Activated CD8-positive, alpha-beta memory T cell treated with anti-CD3 and anti-CD28 coated beads, Interleukin-2, amount 10 ng/mL, durations not matched to agents 7 days and 5 days (primary cell): ENCODE results near the gene BPI. TPM values are rescaled to one million over a fixed set of nuclear protein-coding genes. Genes with fewer than 3 reads are reported as not detected.
"Not testable (repeated sequence)": the region's sequence is repeated elsewhere in the genome, so short reads cannot be mapped to it uniquely, and the experiment has no call there.

ENCODE experiments used
- ATAC-seq: fragments of 150-1000 bp; cut with Tn5 transposase; one replicate; pipeline ENCODE4 v1.10.0; 2021; ENCODE audit warnings: moderate library complexity
- CTCF ChIA-PET: fragments of 350-600 bp; sonication (Branson Sonifier 250); formaldehyde crosslinking; loops from one replicate; lab custom pipeline; 2021; ENCODE audit warnings: antibody characterized with exemption; lab: Charles Lee
- DNase-seq: peaks from one replicate; pipeline ENCODE4 v3.0.0-alpha.2; 2020
- H3K27ac Mint-ChIP-seq: one replicate; pipeline ENCODE4 v1.8.0; 2021; ENCODE audit warnings: mild to moderate bottlenecking, mixed read lengths
- H3K27me3 Mint-ChIP-seq: one replicate; pipeline ENCODE4 v1.8.0; 2021; ENCODE audit warnings: mixed read lengths
- H3K36me3 Mint-ChIP-seq: one replicate; pipeline ENCODE4 v1.8.0; 2021; ENCODE audit warnings: mild to moderate bottlenecking, mixed read lengths
- H3K4me1 Mint-ChIP-seq: one replicate; pipeline ENCODE4 v1.8.0; 2021; ENCODE audit warnings: mixed read lengths
- H3K4me3 Mint-ChIP-seq: one replicate; pipeline ENCODE4 v1.8.0; 2021; ENCODE audit warnings: mild to moderate bottlenecking, moderate library complexity, mixed read lengths
- H3K9me3 Mint-ChIP-seq: one replicate; pipeline ENCODE4 v1.8.0; 2022; ENCODE audit warnings: low read depth, mixed read lengths
- total RNA-seq, 2 experiments: library from RNA; stranded (reverse); gene quantifications; one replicate each; pipeline ENCODE4 v1.2.3, GENCODE V29; 2021

The BPI gene
- total RNA-seq, 2 experiments from 2014 or later: not detected

DNA sequence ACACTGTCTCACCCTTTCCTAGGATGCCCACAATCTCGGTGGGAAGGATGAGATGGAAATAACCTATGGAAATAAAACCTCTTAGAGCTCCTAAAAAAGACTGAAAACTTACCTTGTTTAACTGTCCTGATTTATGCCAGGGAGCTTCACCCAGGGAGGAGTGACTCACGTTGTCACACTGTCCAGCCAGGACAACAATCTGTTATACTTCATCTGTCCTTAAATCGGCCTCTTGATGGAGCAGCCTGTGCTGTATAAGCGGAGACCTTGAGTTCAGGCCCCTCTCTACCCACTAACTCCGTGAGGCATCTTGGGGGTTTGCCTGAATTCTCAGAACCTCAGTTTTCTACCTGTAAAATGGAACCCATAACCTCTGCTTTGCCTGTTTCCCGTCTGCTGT is 34.2 kb upstream of the BPI start:
- CTCF ChIA-PET: no interaction called here
- Mint-ChIP-seq H3K27me3 (peaks cover 29% of the 10 kb centered on the region), H3K36me3 (no peaks in the 10 kb centered on the region), H3K9me3 (no peaks in the 10 kb centered on the region), H3K4me1 (no peaks in the 10 kb centered on the region), H3K4me3 (no peak overlapping the region), H3K27ac (no peak overlapping the region)
- ATAC-seq (no peak), DNase-seq (no peak)

DNA sequence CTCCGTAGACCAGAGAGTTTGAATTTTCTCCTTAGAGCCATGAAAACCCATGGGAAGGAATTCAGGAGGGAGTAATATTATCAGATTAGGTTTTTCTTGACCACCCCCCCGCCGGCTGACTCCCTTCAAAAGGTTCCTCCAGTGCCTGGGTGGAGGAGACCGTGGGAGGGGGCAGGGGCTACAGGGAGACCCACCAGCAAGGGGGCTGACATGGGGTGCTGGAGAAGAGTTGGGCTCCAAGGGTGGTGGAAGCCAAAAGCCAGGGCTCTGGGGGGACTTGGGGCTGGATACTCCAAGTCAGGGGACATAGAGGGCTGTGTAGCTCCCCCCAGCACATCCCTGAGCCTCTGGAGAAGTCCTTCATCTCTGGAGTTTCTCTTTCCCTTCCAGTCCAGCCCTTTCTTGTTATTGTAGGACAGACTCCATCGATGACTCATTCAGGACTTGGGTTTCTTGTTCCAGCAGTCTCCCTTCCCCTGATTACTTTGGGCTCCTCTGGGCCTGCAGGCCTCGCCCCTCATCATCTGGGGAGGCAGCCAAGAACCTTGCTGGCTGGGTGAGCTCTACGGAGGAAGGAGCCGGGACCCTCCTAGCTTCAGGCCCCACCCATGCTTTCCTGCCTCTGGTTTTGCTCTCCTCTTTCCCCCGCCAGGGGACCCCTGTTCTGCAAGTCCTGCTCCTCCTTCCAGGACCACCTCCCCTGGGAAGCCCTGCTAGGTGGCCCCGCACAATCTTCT is 32.9 kb upstream of the BPI start:
- ATAC-seq (no peak), DNase-seq (no peak)
- Mint-ChIP-seq H3K27me3 (peaks cover 20% of the 10 kb centered on the region), H3K4me1 (no peaks in the 10 kb centered on the region), H3K36me3 (no peaks in the 10 kb centered on the region), H3K27ac (no peak overlapping the region), H3K9me3 (no peaks in the 10 kb centered on the region), H3K4me3 (no peak overlapping the region)
- CTCF ChIA-PET: no interaction called here

DNA sequence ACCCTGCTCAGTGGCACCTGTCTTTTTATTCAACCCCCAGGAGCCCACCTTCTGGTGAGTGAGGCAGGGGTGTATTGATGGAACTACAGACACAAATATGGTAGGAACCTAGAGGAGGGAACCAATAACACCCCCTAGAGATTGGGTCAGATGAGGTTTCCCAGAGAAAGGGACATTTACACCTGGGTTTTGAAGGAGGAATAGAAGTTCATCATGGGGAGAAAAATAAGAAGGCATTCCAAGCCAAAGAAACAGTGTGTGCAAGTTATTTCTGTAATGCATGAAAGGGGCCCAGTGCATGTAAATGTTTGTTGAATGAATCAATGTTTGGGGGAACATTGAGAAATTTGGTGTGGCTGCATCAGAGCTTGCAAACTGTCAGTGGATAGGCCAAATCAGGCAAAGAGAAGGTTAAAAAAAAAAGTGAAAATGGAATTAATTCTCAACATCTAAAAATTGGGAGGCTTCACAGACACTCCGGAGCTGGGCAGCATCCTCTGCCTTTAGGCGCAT is 32.3 kb upstream of the BPI start:
- CTCF ChIA-PET: no interaction called here
- H3K27ac Mint-ChIP-seq: no peak overlapping the region
- H3K4me1 Mint-ChIP-seq: no peaks in the 10 kb centered on the region
- peaks cover 14% of the 10 kb centered on the region for H3K27me3 Mint-ChIP-seq
- no peaks in the 10 kb centered on the region for H3K9me3 Mint-ChIP-seq
- H3K36me3 Mint-ChIP-seq: no peaks in the 10 kb centered on the region
- DNase-seq (no peak), ATAC-seq (no peak)
- H3K4me3 Mint-ChIP-seq: no peak overlapping the region

DNA sequence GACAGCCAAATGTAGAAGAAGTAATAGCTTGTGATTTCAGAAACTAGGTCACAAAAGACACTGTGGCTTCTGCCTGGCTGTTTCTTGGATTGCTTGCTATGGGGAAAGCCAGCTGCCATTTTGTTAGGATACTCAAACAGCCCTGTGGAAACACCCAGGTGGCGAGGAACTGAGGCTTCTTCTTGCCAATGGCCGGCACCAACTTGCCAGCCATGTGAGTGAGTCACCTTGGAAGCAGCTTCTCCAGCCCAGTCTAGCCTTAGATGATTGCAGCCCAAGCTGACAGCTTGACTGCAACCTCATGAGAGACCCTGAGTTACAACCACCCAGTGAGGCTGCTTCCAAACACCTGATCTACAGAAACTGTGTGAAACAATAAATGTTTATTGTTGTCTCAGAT is 31.6 kb upstream of the BPI start:
- H3K9me3 Mint-ChIP-seq: no peaks in the 10 kb centered on the region
- no peak overlapping the region for H3K27ac Mint-ChIP-seq
- ATAC-seq (no peak), DNase-seq (no peak)
- peaks cover 11% of the 10 kb centered on the region for H3K27me3 Mint-ChIP-seq
- H3K36me3 Mint-ChIP-seq: no peaks in the 10 kb centered on the region
- no peak overlapping the region for H3K4me3 Mint-ChIP-seq
- H3K4me1 Mint-ChIP-seq: no peaks in the 10 kb centered on the region
- CTCF ChIA-PET: no interaction called here

DNA sequence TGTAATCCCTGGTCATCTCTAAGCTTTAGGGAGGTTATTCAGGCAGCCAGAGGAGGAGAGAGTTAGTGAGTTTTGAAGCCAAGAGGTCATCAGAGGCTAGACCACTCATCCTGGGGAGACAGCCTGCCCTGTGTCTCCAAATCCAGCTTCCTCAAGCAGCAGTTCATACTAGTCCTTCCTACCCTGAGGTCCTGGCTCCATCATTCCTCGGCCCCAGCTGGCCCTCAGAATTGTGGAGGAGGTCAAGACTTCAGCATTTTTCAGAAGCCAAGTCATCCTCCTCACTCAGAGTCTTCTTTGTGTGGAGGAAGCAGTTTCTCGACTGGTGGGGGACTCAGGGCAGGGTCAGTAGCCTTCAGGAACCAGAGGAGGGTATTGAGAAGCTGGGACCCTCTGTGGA is 31.0 kb upstream of the BPI start:
- H3K36me3 Mint-ChIP-seq: no peaks in the 10 kb centered on the region
- H3K4me1 Mint-ChIP-seq: no peaks in the 10 kb centered on the region
- ATAC-seq (no peak), DNase-seq (no peak)
- CTCF ChIA-PET: no interaction called here
- no peak overlapping the region for H3K27ac Mint-ChIP-seq
- H3K4me3 Mint-ChIP-seq: no peak overlapping the region
- peaks cover 9% of the 10 kb centered on the region for H3K27me3 Mint-ChIP-seq
- no peaks in the 10 kb centered on the region for H3K9me3 Mint-ChIP-seq

DNA sequence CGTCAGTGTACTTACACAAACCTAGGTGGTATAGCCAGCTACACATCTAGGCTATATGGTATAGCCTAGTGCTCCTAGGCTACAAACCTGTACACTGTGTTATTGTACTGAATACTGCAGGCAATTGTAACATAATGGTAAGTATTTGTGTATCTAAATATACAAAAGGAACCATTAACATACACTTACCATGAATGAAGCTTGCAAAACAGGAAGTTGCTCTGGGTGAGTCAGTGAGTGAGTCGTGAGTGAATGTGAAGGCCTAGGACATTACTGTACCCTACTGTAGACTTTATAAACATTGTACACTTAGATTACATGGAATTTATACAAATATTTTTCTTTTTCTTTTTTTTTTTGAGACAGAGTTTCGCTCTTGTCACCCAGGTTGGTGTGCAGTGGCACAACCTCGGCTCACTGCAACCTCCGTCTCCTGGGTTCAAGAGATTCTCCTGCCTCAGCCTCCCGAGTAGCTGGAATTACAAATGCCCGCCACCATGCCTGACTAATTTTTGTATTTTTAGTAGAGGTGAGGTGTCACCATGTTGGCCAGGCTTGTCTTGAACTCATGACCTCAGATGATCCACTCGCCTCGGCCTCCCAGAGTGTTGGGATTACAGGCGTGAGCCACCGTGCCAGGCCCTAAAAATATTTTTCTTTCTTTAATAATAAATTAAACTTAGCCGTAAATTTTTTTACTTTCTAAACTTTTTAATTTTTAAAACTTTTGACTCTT is 28.0 kb upstream of the BPI start:
- peaks cover 4% of the 10 kb centered on the region for H3K27me3 Mint-ChIP-seq
- CTCF ChIA-PET: no interaction called here
- no peak for ATAC-seq
- no peak overlapping the region for H3K27ac Mint-ChIP-seq
- H3K4me1 Mint-ChIP-seq: peaks cover 5% of the 10 kb centered on the region
- H3K9me3 Mint-ChIP-seq: no peaks in the 10 kb centered on the region
- H3K36me3 Mint-ChIP-seq: no peaks in the 10 kb centered on the region
- no peak overlapping the region for H3K4me3 Mint-ChIP-seq
- no peak for DNase-seq

DNA sequence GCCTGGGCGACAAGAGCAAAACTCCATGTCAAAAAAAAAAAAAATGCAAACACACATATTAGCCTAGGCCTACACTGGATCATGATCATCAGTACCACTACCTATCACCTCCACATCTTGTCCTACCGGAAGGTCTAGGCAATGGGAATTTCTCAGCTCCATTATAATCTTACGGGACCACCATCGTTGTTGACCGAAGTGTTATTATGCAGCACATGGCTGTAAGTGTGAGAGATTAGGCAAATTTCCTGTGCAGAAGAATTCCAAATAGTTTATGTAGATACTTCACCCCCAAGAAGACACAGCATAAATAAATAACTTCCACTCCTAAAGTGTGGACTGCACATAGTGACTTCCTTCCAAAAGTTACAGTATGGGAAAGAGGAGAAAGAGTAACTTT is 26.7 kb upstream of the BPI start:
- CTCF ChIA-PET: interaction anchor here (0.7 kb wide), 1 partner anchor 379 kb away, joined by 3 read pairs; no protein-coding TSS in a partner anchor
- Mint-ChIP-seq H3K9me3 (no peaks in the 10 kb centered on the region), H3K27ac (no peak overlapping the region), H3K36me3 (no peaks in the 10 kb centered on the region), H3K4me1 (peaks cover 5% of the 10 kb centered on the region), H3K4me3 (no peak overlapping the region), H3K27me3 (peaks cover 4% of the 10 kb centered on the region)
- DNase-seq: no peak
- no peak for ATAC-seq

DNA sequence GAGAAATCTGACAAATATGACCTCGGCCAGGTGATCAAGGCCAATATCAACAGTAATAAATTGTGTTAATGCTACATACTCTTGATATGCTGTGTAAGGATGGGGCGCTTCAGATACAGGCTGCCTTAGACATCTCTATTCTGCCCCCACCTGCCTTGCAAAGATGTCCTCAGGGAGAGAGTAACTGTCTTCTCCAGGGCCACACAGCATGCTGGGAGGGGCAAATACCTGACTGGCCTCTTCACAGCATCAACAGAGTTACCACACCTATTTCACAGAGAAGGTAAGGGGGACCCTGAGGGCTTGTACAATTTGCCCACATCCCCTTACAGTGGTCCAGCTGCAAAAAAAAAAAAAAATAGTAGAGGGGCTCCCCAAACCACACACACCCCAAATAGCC is 26.3 kb upstream of the BPI start:
- Mint-ChIP-seq H3K27me3 (peaks cover 4% of the 10 kb centered on the region), H3K4me3 (no peak overlapping the region), H3K4me1 (peaks cover 5% of the 10 kb centered on the region), H3K27ac (no peak overlapping the region), H3K9me3 (no peaks in the 10 kb centered on the region), H3K36me3 (no peaks in the 10 kb centered on the region)
- CTCF ChIA-PET: interaction anchor here (0.7 kb wide), 1 partner anchor 380 kb away, joined by 3 read pairs; no protein-coding TSS in a partner anchor
- DNase-seq (no peak), ATAC-seq (no peak)

DNA sequence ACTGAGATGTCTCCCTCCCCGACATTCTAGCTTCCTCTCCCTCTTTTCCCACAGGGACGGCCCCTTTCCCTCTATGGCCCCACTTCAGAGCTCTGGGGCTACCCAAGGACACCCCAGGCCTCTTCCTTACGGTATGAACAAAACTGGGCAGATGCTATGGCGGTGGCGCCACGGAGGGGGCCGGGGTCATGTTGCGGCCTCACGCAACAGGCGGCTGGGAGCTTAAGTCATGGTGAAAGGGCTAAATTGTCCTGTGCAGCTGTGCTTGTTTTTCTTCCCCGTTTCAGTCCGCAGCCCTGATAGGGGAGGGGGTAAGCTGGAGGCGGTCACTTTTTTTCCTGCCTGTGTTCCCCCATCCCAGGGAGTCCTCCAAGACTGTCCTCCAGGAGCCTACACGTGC is 25.8 kb upstream of the BPI start:
- H3K4me3 Mint-ChIP-seq: no peak overlapping the region
- DNase-seq (no peak), ATAC-seq (no peak)
- peaks cover 5% of the 10 kb centered on the region for H3K4me1 Mint-ChIP-seq
- no peaks in the 10 kb centered on the region for H3K9me3 Mint-ChIP-seq
- H3K27me3 Mint-ChIP-seq: peaks cover 4% of the 10 kb centered on the region
- CTCF ChIA-PET: interaction anchor here (0.6 kb wide), 1 partner anchor 110 kb away, joined by 3 read pairs; no protein-coding TSS in a partner anchor
- no peaks in the 10 kb centered on the region for H3K36me3 Mint-ChIP-seq
- no peak overlapping the region for H3K27ac Mint-ChIP-seq

DNA sequence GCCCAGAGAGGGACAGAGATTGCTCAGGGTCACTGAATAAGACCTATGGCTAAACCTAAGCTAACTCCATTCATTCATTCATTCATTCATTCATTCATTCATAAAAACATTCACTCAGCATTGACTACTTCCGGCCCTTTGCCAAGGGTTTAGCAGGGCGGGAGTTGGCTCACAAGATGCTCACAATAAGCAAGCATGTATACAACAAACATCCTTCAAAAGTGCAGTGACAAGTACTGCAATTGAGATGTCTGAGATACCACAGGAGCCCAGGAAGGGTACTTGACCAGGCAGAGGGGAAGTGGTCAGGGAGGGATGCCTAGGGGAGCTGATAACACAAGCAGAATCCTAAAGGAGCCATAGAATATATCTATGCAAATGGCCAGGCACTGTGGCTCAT is 25.2 kb upstream of the BPI start:
- DNase-seq: no peak
- Mint-ChIP-seq H3K9me3 (no peaks in the 10 kb centered on the region), H3K4me1 (peaks cover 5% of the 10 kb centered on the region), H3K36me3 (no peaks in the 10 kb centered on the region), H3K27ac (no peak overlapping the region), H3K27me3 (peaks cover 4% of the 10 kb centered on the region), H3K4me3 (no peak overlapping the region)
- ATAC-seq: no peak
- CTCF ChIA-PET: interaction anchor here (0.6 kb wide), 1 partner anchor 109 kb away, joined by 3 read pairs; no protein-coding TSS in a partner anchor

DNA sequence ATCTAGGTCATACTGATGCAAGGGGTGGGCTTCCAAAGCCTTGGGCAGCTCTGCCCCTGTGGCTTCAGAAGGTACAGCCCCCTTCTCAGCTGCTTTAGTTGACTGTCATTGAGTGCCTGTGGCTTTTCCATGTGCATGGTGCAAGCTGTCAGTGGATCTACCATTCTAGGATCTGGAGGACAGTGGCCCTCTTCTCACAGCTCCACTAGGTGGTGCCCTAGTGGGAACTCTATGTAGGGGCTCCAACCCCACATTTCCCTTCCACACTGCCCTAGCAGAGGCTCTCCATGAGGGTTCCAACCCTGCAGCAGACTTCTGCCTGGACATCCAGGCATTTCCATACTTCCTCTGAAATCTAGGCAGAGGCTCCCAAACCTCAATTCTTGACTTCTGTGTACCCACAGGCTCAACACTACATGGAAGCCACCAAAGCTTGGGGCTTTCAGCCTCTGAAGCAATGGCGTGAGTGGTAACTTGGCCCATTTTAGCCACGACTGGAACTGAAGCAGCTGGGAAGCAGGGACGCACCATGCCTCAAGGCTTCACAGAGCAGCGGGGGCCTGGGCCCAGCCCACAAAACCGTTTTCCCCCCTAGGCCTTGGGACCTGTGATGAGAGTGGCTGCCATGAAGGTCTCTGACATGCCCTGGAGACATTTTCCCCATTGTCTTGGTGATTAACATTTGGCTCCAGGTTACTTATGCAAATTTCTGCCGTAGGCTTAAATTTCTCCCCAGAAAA is 22.6 kb upstream of the BPI start:
- H3K27ac Mint-ChIP-seq, ATAC-seq, H3K27me3 Mint-ChIP-seq, H3K36me3 Mint-ChIP-seq, H3K4me3 Mint-ChIP-seq, CTCF ChIA-PET, H3K4me1 Mint-ChIP-seq, H3K9me3 Mint-ChIP-seq, DNase-seq: not testable (repeated sequence)

DNA sequence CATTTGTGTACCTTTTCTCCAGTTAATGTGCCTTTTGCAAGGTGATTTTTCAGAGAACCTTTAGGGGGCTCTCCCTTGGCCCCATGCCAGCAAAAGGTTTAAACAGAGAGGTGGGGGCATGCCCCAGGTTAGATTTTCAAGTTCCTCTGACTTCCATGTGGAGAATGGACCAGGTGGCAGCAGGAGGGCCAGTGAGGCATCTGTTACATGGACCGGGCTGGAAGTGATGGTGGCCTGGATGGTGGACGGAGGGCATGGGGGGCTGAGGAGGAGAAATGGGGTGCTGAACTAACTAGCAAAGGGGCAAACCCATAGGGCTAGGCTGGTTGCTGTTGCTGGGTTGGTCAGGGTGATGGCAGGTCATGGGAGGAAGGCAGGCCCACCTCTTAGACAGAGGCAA is 20.7 kb upstream of the BPI start:
- Mint-ChIP-seq H3K27me3 (peaks cover 17% of the 10 kb centered on the region), H3K27ac (no peak overlapping the region), H3K9me3 (no peaks in the 10 kb centered on the region), H3K4me3 (no peak overlapping the region), H3K4me1 (peaks cover 9% of the 10 kb centered on the region), H3K36me3 (no peaks in the 10 kb centered on the region)
- CTCF ChIA-PET: interaction anchor here (0.6 kb wide), 1 partner anchor 733 kb away, joined by 5 read pairs; no protein-coding TSS in a partner anchor
- ATAC-seq (no peak), DNase-seq (no peak)

DNA sequence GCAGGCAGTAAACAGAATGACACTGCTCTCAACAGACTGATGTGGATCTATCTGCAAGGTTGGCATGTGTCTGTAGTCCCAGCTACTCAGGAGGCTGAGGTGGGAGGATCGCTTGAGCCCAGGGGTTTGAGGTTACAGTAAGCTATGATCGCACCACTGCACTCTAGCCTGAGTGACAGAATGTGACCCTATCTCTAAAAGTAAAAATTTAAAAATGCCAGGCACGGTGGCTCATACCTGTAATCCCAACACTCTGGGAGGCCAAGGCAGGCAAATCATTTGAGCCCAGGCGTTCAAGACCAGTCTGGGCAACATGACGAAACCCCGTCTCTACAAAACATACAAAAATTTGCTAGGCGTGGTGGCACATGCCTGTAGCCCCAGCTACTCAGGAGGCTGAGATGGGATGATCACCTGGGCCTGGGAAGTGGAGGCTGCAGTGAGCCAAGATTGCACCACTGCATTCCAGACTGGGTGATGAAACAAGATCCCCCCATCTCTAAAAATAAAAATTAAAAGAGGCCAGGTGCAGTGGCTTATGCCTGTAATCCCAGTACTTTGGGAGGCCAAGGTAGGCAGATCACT is 19.8 kb upstream of the BPI start:
- H3K9me3 Mint-ChIP-seq, H3K36me3 Mint-ChIP-seq, CTCF ChIA-PET, H3K4me1 Mint-ChIP-seq, H3K4me3 Mint-ChIP-seq, DNase-seq, ATAC-seq, H3K27ac Mint-ChIP-seq: not testable (repeated sequence)
- H3K27me3 Mint-ChIP-seq: peaks cover 19% of the 10 kb centered on the region
